Measurements from ENCODE around the gene GTF2A1.

The GTF2A1 gene

GRCh38 chr14:81144824-81145603 is 75.7 kb downstream of the GTF2A1 start:
- Mint-ChIP-seq H3K27me3 (no peaks in the 10 kb centered on the region), H3K4me1 (peaks cover 13% of the 10 kb centered on the region), H3K27ac (no peak overlapping the region), H3K9me3 (peaks cover 7 to 10% of the 10 kb centered on the region in 2 donors), H3K4me3 (no peak overlapping the region)
- ATAC-seq (no peak), DNase-seq (no peak)

DNA sequence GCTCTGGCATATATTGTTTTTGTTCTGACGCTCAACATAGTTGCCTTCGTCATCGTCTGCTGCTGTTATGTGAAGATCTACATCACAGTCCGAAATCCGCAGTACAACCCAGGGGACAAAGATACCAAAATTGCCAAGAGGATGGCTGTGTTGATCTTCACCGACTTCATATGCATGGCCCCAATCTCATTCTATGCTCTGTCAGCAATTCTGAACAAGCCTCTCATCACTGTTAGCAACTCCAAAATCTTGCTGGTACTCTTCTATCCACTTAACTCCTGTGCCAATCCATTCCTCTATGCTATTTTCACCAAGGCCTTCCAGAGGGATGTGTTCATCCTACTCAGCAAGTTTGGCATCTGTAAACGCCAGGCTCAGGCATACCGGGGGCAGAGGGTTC is 77.0 kb downstream of the GTF2A1 start:
- Mint-ChIP-seq H3K4me1 (peaks cover 13% of the 10 kb centered on the region), H3K27ac (no peak overlapping the region), H3K27me3 (no peaks in the 10 kb centered on the region), H3K4me3 (no peak overlapping the region), H3K9me3 (peaks cover 7 to 10% of the 10 kb centered on the region in 2 donors)
- DNase-seq (no peak), ATAC-seq (no peak)

GRCh38 chr14:81141426-81141825 is 79.3 kb downstream of the GTF2A1 start:
- Mint-ChIP-seq H3K4me1 (no peaks in the 10 kb centered on the region), H3K27ac (no peak overlapping the region), H3K27me3 (no peaks in the 10 kb centered on the region), H3K9me3 (peaks cover 7 to 10% of the 10 kb centered on the region in 2 donors), H3K4me3 (no peak overlapping the region)
- DNase-seq: no peak
- ATAC-seq: no peak

- Mint-ChIP-seq H3K4me1 (no peaks in the 10 kb centered on the region), H3K9me3 (peaks cover under 1 to 5% of the 10 kb centered on the region in 2 donors), H3K4me3 (no peak overlapping the region), H3K27ac (no peak overlapping the region), H3K27me3 (no peaks in the 10 kb centered on the region)
- ATAC-seq (no peak), DNase-seq (no peak)
Measured at GRCh38 chr14:81138429-81138828, 82.3 kb downstream of the GTF2A1 start.

DNA sequence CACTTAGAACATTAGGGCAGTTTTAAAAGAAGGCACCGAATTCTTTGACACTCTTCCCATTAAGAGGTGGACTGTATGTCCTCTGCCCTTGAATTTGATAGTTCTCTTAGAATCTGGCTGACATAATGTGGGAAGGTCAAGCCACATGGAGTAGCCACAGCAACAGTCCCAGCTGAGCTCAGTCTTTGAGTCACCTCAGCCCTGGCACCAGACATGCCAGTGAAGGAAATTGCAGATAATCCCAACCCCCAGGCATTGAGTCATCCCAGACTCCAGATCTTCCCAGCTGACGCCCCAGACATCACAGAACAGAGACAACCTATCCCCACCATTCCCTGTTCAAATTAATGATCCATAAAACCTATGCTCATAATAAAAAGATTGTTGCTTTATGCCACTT is 83.4 kb downstream of the GTF2A1 start:
- Mint-ChIP-seq H3K27ac (no peak overlapping the region), H3K4me1 (no peaks in the 10 kb centered on the region), H3K4me3 (no peak overlapping the region), H3K27me3 (no peaks in the 10 kb centered on the region), H3K9me3 (no peaks in the 10 kb centered on the region)
- DNase-seq (no peak), ATAC-seq (no peak)

DNA sequence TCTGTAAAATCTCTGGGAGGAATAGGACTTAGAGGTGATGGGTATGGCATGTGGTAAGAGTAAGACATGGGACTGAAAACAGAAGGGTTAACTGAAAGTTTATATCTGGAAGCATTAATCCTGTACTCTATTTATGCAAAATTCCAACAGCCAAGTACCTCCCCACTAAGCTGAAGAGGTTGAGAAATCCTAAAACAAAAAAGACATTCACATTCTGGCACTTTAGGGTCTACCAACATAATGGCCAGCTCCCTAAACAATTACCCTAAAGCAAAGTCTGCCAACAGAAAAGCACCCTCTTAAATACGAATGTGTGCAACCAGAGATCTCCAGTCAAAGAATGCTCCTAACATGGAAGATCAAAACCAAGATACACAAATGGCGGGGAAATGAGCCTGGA is 87.4 kb downstream of the GTF2A1 start:
- H3K27me3 Mint-ChIP-seq: no peaks in the 10 kb centered on the region
- H3K9me3 Mint-ChIP-seq: no peaks in the 10 kb centered on the region
- DNase-seq: no peak
- H3K4me1 Mint-ChIP-seq: no peaks in the 10 kb centered on the region
- ATAC-seq: no peak
- no peak overlapping the region for H3K27ac Mint-ChIP-seq
- no peak overlapping the region for H3K4me3 Mint-ChIP-seq

- no peaks in the 10 kb centered on the region for H3K9me3 Mint-ChIP-seq
- ATAC-seq: no peak
Measured at GRCh38 chr14:81132468-81132867, 88.3 kb downstream of the GTF2A1 start.

DNA sequence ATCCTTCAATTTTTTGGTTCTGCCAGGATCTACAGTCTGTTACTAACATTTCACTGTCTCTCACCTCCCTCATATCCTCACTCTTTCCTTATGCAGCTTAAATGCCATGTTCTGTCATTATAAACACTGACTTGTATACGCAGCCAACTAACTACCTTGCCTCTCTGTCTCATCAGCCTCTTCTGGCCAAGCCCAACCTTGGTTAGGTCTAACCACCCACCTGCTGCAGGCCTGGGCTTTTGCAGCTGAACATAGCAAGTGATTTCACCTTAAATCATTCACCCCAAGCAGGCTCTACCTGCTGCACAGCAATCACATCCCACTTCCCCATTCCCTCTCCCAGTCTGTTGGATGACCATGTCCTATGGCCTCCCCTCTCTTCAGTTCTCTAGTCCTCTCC is 91.5 kb downstream of the GTF2A1 start:
- no peaks in the 10 kb centered on the region for H3K4me1 Mint-ChIP-seq
- no peaks in the 10 kb centered on the region for H3K9me3 Mint-ChIP-seq
- no peak overlapping the region for H3K4me3 Mint-ChIP-seq
- no peak for DNase-seq
- H3K27me3 Mint-ChIP-seq: no peaks in the 10 kb centered on the region
- H3K27ac Mint-ChIP-seq: no peak overlapping the region
- no peak for ATAC-seq

More at GRCh38 chr14:81132468-81132867, 88.3 kb downstream of the GTF2A1 start:
- Mint-ChIP-seq H3K27ac (no peak overlapping the region), H3K4me1 (no peaks in the 10 kb centered on the region), H3K27me3 (no peaks in the 10 kb centered on the region), H3K4me3 (no peak overlapping the region)
- DNase-seq: no peak

DNA sequence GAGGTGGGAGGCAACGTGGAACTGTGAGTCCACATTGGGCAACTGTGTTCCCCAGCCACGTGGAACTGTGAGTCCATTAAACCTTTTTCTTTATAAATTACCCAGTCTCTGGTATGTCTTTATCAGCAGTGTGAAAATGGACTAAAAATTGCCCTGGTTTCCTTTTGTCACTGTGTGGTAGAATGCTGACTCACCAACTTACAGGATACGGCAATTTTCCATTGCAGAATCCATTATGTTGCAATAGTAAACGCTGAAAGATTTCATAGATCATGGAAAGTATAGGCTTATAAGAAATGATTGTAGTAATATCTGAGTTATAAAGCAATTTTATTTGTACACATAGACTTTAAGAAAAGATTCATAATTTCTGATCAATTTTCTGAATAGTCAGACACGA is 93.0 kb downstream of the GTF2A1 start:
- Mint-ChIP-seq H3K9me3 (no peaks in the 10 kb centered on the region), H3K4me1 (no peaks in the 10 kb centered on the region), H3K27ac (no peak overlapping the region), H3K4me3 (no peak overlapping the region), H3K27me3 (no peaks in the 10 kb centered on the region)
- DNase-seq: no peak
- ATAC-seq: no peak

GRCh38 chr14:81125536-81125935 is 95.2 kb downstream of the GTF2A1 start:
- Mint-ChIP-seq H3K27me3 (no peaks in the 10 kb centered on the region), H3K4me3 (no peak overlapping the region), H3K4me1 (peaks cover 7% of the 10 kb centered on the region), H3K9me3 (no peaks in the 10 kb centered on the region), H3K27ac (no peak overlapping the region)
- ATAC-seq (no peak), DNase-seq (no peak)
